Measurements from ENCODE around the gene HPGDS. TPM values are rescaled to one million over a fixed set of nuclear protein-coding genes. Genes with fewer than 3 reads are reported as not detected.

Gene HPGDS
- total RNA-seq, 1 donor from 2014 or later: not detected

Other genes starting within 250 kb of the HPGDS start
- 45.6 and 45.7 TPM in 2 replicates for gene SMARCAD1, start 135.0 kb downstream of the HPGDS start, total RNA-seq
- gene PDLIM5, start 109.1 kb upstream of the HPGDS start, total RNA-seq: 16.5 and 17.8 TPM in 2 replicates

Measured in activated CD4-positive, alpha-beta T cell treated with anti-CD3 and anti-CD28 coated beads, Interleukin-2, amount 10 ng/mL, durations not matched to agents 24 days and 14 days (primary cell).